GM15510 (cell line): Measurements from ENCODE around the gene SLC6A5.

ENCODE experiments used
- POLR2A ChIP-seq: IDR thresholded peaks from 3 replicates; pipeline ENCODE4 v1.6.1; 2011; ENCODE audit warnings: borderline replicate concordance; ENCODE audit not compliant: insufficient read length; ENCODE audit errors: extremely low read depth

Gene SLC6A5

DNA sequence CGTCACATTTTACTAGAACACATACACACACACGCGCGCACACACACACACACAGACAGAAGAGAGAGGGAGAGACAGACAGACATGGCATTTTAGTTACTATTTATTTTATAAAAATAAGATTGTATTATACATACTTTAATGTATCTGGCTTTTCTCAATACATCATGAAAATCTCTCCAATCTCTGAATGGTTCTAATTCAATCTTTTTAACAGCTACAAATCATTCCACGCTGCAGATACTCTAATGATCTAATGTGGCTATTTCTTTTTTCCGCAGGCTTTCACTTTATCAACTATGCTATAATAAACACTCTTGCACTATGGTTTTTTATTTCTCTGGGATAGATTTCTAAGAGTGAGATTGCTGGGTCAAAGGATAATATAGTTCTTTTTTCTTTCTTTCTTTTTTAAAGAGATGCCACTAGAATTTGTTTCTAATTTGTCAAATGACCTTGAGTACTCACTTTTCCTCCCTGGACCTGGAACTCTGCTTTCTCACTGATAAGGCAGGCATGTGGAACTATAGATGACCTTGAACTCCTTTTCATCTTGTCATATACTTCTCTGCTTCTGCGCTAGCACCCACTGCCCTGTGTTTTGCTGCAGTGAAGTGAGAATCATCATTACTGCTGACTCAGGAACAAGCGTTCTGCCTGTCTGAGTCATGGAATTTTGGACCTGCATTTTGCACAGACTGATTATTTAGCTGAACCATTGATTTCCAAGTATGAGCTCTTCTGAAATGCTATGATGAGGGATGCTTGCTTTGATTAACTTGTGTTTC, 4.9 kb upstream of the SLC6A5 start:
- no peak for TF ChIP-seq POLR2A

DNA sequence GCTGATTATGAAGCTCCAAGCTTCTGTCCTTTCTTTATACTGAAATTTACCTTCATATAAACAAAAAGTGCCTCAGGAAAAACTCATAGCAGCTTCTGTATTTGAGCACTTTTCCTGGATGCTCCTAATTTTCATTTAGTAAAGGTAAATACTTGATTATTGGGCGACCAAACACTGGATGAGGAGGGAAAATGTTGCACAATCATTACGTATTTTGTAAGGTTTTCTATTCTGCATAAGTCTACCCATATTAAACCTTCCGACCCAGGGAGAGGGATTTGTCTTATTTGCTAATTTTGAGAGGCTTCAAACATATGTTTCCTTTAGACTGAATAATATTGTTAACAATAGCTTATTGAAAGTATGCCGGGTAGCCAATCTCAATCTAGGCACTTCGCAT, 4.3 kb upstream of the SLC6A5 start:
- TF ChIP-seq POLR2A, result no peak

DNA sequence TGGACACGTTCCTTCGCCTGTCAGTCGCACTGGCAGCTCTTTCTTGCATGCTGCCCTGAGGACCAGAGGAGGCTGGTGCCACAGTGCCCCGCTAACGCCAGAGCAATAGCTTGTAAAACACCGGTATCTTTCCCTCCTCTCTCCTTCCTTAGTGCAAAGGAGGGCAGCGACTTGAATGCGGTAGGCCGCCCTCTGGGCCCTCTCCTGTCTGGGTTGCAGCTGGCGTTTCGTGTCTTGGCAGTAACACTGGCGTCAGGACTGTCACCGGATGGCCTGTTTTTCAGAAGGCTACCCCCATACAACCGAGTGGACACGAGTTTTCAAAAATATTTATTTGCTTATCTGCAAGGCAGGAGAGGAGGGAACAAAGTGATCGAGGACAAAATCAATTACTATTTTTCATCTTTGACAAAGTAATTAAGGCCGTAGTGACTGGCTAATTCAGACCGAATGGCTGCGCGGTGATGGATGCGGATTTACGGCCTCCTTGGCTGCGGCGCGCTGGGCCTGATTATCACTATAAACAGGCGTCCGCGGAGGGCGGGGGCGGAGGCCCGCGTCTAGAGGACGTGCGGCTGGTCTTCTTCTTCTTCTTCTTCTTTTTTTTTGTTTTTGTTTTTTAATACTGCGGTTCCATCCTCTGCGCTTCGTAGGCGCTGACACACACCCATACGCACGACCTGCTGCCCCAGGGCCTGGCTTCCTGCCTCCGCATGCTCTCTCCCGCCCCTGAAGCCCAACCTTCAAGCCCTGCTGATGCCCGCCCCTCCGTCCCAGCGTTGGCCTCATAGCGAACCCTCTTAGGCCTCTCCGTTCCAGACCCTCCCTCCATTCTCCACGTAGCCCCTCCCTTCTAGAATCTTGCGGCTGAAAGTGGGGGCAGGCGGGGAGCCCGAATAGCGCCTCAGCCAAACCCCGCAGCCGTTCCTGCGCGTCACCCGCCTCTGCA, 2.9 kb upstream of the SLC6A5 start:
- TF ChIP-seq POLR2A, result no peak

DNA sequence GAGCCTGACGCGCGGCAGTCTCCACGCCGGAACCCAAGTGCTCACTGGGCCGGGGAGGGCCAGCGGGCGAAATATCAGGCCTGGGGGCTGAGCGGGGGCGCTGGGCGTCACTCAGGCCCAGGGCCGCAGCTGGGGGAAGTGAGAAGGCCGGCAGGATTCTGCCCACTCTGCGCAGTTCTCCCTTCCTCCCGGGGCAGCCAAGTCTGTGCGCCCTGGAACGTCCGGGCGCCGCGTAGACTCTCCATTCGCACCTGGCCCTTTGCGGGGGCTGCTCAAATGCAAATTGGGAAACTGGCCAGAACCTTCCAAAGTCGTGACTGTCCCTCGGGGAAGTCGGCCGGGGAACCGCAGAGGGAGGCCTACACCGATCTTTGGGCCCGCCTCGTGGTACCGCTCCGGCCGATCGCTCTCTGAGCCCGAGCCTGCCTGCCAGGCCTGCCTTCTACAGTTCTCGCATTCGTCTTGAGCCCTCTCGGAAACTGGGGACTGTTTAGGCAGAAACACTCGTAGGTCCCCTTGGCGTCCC, 2.2 kb upstream of the SLC6A5 start:
- no peak for TF ChIP-seq POLR2A

DNA sequence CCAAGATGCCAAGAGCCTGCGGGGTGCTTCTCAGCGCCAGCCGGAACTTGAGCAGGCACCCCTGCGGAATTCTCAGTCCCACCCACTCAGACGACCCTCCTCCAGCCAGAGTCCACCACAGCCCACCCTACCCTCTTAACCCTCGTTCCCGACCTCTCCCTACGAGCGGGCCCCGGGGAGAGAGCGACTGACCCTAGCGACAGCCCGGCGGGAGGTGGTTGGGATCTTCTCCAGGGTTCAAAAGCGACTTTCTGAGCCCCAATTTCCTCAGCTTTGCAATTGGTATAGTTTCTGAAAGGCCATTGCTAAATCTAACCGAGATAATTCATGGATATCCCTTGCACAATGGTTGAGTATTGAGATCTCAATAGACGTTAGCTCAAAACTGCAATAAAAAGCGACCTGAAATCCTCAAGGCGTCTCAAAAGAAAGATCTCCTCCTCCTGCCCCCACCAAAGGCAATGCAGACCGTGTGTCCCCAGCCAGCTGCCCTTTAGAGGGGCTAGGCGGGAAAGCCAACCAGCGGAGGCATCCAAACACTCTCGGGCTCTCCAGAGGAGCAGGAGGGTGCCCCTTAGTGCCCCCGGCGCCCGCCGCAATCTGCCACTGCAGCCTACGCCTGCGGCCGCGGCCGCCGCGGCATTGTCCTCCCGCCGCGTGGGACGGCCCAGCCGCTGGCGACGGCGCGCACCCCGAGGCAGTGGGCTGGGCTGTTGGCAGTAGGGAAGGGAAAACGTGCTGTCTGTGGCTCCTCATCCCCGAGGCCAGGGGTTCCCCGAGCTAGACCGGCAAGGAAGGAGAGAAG, 1.5 kb upstream of the SLC6A5 start:
- TF ChIP-seq POLR2A, result no peak

DNA sequence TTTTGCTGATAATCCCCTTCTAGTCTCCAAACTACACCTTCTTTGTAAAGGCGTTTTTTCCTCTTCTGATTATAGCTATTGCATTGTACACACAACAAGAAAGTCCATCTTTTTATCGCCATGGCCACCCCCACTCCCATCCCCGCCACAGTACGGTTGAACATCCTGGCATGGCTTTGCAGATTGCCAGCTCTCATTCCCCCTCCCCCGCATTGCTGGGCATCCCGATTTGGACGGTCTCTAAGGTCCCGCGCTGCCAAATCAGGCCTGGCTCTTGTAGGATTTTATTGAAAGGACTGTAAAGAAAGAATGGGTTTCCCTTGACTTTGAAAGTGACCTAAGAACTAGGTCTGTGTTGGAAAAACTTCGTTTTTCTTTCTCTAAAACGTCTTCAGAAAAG, 916 bp upstream of the SLC6A5 start:
- no peak for TF ChIP-seq POLR2A

DNA sequence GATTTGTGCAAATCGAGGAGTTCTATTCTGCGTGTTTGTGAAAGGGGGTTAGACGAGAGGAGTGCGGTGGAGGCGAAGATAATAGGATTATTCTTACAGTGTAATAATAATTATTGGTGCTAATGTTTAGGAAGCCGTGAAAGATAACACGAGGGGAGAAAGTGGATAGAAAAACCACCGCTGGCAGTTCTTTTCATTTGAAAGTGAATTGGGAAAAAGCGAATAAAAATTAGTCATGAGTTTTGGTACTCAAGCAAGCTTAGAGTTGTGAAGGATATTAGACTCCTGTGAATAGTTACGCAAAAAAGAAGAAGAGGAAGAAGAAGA, 575 bp downstream of the SLC6A5 start:
- no peak for TF ChIP-seq POLR2A

DNA sequence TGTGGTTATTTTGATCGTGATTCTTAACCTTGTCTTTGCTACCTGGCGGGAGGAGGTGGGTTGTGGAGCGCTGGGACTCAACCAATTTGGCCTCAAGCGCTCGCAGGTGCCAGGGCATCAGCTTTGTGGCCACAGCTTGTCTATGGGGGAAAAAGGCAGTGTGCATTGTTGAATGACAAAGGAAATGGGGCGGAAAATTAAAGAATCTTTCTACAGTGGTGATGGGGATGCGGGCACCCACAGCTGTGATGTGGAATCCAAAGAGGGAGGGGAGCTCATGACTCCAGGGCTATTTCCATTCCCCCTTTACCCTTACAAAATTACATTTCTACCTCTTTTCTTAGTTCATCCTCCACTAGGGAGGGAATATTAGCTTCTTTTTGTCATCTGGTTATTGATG, 1.1 kb downstream of the SLC6A5 start:
- no peak for TF ChIP-seq POLR2A

DNA sequence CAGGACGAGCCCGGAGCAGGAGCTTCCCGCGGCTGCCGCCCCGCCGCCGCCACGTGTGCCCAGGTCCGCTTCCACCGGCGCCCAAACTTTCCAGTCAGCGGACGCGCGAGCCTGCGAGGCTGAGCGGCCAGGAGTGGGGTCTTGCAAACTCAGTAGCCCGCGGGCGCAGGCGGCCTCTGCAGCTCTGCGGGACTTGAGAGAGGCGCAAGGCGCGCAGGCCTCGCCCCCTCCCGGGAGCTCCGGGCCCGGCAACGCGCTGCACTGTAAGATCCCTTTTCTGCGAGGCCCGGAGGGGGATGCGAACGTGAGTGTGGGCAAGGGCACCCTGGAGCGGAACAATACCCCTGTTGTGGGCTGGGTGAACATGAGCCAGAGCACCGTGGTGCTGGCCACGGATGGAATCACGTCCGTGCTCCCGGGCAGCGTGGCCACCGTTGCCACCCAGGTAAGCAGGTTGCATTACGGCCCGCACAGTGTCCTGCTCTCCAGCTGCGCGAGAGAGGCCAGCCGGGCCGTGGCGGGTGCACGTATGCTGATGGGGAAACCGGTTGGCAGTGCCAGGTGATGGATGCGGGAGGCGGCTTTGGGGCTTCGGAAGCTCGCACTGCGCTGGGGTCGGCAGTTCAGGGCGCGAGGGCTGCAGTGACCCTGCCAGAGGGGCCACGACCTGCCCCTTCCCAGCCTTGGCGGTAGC, 2.0 kb downstream of the SLC6A5 start:
- TF ChIP-seq POLR2A, result no peak

DNA sequence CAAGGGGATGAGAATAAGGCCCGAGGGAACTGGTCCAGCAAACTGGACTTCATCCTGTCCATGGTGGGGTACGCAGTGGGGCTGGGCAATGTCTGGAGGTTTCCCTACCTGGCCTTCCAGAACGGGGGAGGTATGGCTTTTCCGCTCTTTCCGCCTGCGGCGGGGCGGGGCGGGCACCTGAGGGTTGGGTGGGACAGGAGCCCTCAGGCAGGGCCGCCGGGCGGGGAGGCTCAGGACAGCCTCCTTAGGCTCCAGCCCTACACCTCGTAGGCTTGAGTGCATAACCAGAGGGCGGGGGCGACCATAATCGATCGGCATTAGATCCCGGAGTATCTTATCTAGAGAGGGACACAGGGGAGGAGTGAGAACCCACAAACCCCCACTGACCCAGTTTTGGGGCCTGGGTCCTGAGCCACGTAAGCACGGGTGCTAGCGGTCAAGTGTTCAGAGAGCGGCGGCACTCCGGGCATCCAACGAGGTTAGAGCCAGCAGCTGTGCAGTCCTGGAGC, 4.9 kb downstream of the SLC6A5 start:
- TF ChIP-seq POLR2A, result no peak

DNA sequence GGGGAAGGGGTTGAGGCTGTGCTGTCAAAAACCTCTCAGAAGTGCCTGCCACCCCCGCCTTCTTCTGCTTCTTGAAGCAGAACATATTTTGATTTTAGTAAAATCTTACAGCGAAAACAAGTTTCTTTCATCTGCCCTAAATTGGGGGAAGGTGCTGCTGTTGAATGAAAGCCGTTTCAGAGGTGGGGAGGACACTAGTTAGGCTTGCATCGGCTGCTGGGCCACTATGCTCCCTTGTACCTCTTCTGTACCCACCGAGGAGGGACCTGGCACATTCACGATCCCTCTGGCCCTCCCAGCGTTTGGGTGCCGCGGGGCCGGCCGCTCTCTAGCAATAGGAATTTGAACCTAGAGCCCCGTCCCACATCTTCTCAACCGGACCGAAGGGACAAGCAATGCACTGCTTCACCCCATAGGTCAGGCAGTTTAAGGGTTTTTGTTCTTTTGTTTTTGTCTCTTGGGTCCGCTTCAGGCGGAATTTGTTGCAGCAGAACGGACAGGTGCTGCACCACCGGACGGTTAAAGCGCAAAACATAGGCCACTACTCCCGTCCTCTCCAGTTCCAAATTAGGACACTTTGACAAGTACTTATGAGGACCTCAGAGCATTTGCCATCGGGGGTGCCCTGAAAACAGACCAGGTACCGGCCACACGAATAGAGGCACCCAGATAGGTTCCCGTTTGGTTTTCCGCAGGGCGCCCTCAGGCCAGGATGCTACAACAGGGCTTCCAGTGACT, 5.6 kb downstream of the SLC6A5 start:
- no peak for TF ChIP-seq POLR2A

DNA sequence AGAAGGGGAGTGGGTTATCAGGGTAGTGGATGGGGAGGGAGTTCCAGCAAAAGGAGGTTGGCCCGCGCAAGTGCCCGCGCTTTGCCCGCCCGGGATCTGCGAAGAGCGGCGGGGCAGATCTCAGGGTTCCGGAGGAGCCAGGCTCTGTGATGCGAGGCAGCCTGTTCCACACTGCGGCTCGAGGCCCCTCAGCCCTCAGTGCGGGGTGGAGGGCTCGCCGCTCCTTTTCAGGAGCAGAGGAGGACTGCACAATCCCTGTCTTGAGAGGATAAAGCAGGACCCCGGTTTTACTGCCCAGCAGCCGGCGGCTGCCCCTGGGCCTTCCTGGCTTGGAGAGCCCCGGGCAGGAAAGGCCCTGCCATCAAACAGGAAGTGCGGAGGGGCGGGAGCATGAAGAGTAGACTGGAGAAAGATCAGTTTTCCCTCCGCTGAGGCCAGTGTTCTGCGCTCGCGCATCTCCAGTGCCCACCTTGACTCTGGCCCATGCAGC, 6.2 kb downstream of the SLC6A5 start:
- TF ChIP-seq POLR2A, result no peak

DNA sequence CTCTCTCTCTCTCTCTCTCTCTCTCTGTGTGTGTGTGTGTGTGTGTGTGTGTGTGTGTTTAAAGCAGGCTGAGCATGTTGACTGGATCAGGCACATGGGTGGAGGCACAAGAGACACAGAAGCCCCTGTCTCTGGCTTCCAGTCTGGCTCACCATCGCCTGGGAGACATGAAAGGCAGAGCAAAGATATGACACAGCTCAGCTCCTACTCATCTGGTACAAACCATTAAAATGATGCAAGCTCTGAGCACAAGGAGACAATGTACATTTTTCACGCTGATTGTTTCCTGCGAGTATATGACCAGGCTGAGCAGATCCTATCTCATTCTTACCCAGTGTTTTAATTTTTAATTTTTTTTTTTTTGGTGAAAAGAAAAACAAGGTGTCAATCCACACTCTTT, 9.5 kb downstream of the SLC6A5 start:
- no peak for TF ChIP-seq POLR2A
